Measurements from ENCODE around the gene PXYLP1. TPM values are rescaled to one million over a fixed set of nuclear protein-coding genes. Genes with fewer than 3 reads are reported as not detected.

Gene PXYLP1
- total and polyA plus RNA-seq, 10 of the 15 experiments (the other 5 are each of a cell fraction or from before 2014, with no cell fraction given): 0.06 to 1.7 (median 0.35) TPM

DNA sequence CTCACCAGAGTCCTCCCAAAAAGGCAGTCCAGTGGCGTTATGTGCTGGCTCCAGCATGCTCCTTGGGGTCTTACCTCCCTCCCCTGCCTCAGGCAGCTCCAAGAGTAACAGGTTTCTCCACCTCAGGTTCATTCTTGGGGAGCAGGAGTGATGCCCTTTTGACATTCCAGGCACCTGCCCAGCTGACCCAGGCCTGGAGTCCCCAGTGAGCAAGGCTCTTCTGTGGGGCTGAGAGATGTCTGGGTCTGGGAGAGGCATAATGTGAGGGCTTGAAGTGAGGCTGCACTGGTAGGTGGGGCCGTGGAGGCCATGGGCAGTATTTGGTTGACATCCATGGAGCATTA is 15.3 kb downstream of the PXYLP1 start (continued):
- TF ChIP-seq PBX3 (IDR thresholded peaks at IDR 0.05; ENCODE audit: insufficient replicate concordance, low read depth, low read length): no peak

DNA sequence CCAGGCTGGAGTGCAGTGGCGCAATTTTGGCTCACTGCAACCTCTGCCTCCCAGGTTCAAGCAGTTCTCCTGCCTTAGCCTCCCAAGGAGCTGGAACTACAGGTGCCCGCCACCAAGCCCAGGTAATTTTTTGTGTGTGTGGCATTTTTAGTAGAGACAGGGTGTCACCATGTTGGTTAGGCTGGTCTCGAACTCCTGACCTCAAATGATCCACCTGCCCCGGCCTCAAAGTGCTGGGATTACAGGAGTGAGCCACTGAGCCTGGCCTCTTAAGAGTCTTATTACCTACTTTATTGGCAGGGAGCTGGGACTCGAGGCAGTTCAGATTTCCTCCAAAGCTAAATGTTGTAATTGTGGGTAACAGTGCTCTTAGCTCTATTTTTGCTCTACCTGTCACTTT is 16.4 kb downstream of the PXYLP1 start:
- CTCF ChIA-PET: interaction anchor here (1.1 kb wide), 1 partner anchor 170 kb away, joined by 3 read pairs; no protein-coding TSS in a partner anchor
- no peaks in the 10 kb centered on the region for H3K9me3 ChIP-seq (replicated peaks; ENCODE audit: control insufficient read depth, insufficient read depth, low read length)
- RAD21 ChIA-PET (ENCODE audit: unreplicated experiment): no interaction called here
- no peak overlapping the region for H3K4me2 ChIP-seq (ENCODE audit: control insufficient read depth, insufficient read depth)
- H3K36me3 ChIP-seq (ENCODE audit: control insufficient read depth in 2 of 2, insufficient read depth in 2 of 2, low read length in 1 of 2): no peaks in the 10 kb centered on the region
- TF ChIP-seq ZNF592 (IDR thresholded peaks at IDR 0.05) (no peak), BMI1 (IDR thresholded peaks at IDR 0.05; ENCODE audit: borderline replicate concordance) (no peak)
- POLR2A ChIA-PET: no interaction called here
- no peak overlapping the region for H3K9ac ChIP-seq (ENCODE audit: control insufficient read depth, insufficient read depth, low read length)
- no peak overlapping the region for H2AFZ ChIP-seq (ENCODE audit: control insufficient read depth, low read depth, low read length)
- 21% methylated on average over 5 of the region's 5 CpGs for WGBS (ENCODE audit: insufficient coverage, insufficient replicate concordance, low lambda C conversion rate, missing lambda C conversion rate)
- FAIRE-seq (no peak), ATAC-seq (no peak), DNase-seq (ENCODE audit: low read depth, low spot score) (no peak)
- no peak overlapping the region for H3K4me3 ChIP-seq
- H3K4me1 ChIP-seq (ENCODE audit: control insufficient read depth, insufficient read depth, low read length): no peaks in the 10 kb centered on the region
- H3K27ac ChIP-seq (ENCODE audit: control insufficient read depth, insufficient read depth): no peak overlapping the region
- no peaks in the 10 kb centered on the region; a peak in 2 of 4 replicates for H3K27me3 ChIP-seq (replicated peaks in 1 of 2; ENCODE audit: control insufficient read depth in 2 of 2, insufficient read depth in 2 of 2, low read length in 1 of 2)
- in situ Hi-C loops (cut with MboI) (no loop called here), intact Hi-C loops (cut with micrococcal nuclease; ENCODE audit: unreplicated experiment) (no loop called here)
- BruUV-seq (replicated peaks): no TSS peak
- no peaks in the 10 kb centered on the region for H4K20me1 ChIP-seq (ENCODE audit: control insufficient read depth, insufficient read depth)
- no peaks in the 10 kb centered on the region for H3K79me2 ChIP-seq (ENCODE audit: control insufficient read depth, insufficient read depth, low read length)
- SMC1A ChIA-PET (ENCODE audit: uncharacterized antibody, unreplicated experiment): no interaction called here

Measured in GM12878 (cell line).